GM19463 (cell line): ENCODE data around the gene ARHGAP36.
A peak's percentile ranks its signal among the peaks of the same experiment; 100 is the strongest.

Source experiments
- ATAC-seq: cut with Tn5 transposase; IDR thresholded peaks from one replicate; pipeline ENCODE4 v1.9.1; 2021; ENCODE audit warnings: mild to moderate bottlenecking, moderate library complexity; ENCODE audit not compliant: unreplicated experiment

Gene ARHGAP36

GRCh38 chrX:131068945-131069719 is 11.0 kb downstream of the ARHGAP36 start:
- peak; percentile 58 for ATAC-seq

- no peak for ATAC-seq
Observed at GRCh38 chrX:131072871-131073571, 14.9 kb downstream of the ARHGAP36 start.

- ATAC-seq = no peak
Observed at GRCh38 chrX:131073607-131074006, 15.5 kb downstream of the ARHGAP36 start.

GRCh38 chrX:131081772-131082740 is 23.9 kb downstream of the ARHGAP36 start:
- no peak for ATAC-seq

GRCh38 chrX:131083510-131084142 is 25.5 kb downstream of the ARHGAP36 start:
- ATAC-seq = no peak

- ATAC-seq = no peak
Observed at GRCh38 chrX:131084145-131084544, 26.0 kb downstream of the ARHGAP36 start.

- ATAC-seq = no peak
Observed at GRCh38 chrX:131136776-131137175, 78.6 kb downstream of the ARHGAP36 start.

GRCh38 chrX:131139072-131139471 is 80.9 kb downstream of the ARHGAP36 start:
- no peak for ATAC-seq
